OCI-LY7 (cell line): ENCODE data around the gene GID8.

Source experiments
- EZH2phosphoT487 ChIP-seq: fragments of 200-600 bp; sonication (generic); IDR thresholded peaks from 2 replicates; pipeline ENCODE4 v1.6.1; 2018; ENCODE audit warnings: low read depth, borderline replicate concordance, mild to moderate bottlenecking, mixed run types, antibody characterized with exemption, low read length, moderate library complexity, mixed read lengths
- TF ChIP-seq, protein P1 (sequence below): fragments of 200-600 bp; sonication (generic); conservative IDR thresholded peaks from 2 replicates; pipeline ENCODE4 v1.5.1; 2014; ENCODE audit warnings: mild to moderate bottlenecking, antibody characterized with exemption, low read length, moderate library complexity, mixed read lengths

DNA sequence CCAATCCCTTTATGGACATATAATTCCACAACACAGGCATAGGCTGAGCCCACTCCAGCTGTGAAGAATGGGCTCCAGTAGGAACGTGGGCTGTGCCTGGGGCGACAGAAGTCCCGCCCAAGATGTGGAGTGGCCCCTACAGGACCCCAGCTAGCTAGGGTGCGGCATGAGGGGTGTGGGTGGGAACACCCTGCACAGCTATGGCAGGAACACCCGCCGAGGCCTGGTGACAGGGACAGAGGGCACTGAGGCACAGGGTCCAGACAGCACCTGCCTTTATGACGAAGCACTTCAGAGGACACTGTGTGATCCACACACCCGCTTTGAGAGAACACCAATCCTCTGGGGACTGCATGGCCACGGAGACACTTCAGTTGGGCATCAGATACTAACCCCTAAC is 48.1 kb upstream of the GID8 start:
- TF ChIP-seq, protein P1, sequence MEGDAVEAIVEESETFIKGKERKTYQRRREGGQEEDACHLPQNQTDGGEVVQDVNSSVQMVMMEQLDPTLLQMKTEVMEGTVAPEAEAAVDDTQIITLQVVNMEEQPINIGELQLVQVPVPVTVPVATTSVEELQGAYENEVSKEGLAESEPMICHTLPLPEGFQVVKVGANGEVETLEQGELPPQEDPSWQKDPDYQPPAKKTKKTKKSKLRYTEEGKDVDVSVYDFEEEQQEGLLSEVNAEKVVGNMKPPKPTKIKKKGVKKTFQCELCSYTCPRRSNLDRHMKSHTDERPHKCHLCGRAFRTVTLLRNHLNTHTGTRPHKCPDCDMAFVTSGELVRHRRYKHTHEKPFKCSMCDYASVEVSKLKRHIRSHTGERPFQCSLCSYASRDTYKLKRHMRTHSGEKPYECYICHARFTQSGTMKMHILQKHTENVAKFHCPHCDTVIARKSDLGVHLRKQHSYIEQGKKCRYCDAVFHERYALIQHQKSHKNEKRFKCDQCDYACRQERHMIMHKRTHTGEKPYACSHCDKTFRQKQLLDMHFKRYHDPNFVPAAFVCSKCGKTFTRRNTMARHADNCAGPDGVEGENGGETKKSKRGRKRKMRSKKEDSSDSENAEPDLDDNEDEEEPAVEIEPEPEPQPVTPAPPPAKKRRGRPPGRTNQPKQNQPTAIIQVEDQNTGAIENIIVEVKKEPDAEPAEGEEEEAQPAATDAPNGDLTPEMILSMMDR = no peak
- TF ChIP-seq EZH2phosphoT487 = no peak
